ENCODE data around the gene FAM50A.

The FAM50A gene

GRCh38 chrX:154486052-154486395, 42.1 kb downstream of the FAM50A start:
- H3K4me3 ChIP-seq (ENCODE audit: low read depth, low read length), result peak overlapping the region; percentile 61
- DNase-seq (ENCODE audit: low read depth), result no peak
- no peak for TF ChIP-seq CTCF (conservative IDR thresholded peaks at IDR 0.05; ENCODE audit: low read depth, low read length)

GRCh38 chrX:154486396-154487207, 42.7 kb downstream of the FAM50A start, which contains the start of gene UBL4A:
Gene UBL4A (minus strand): TSS chrX:154486615. CDS start chrX:154486584, 31 bp downstream.
- DNase-seq (ENCODE audit: low read depth), result peak; percentile 38
- H3K4me3 ChIP-seq (ENCODE audit: low read depth, low read length), result peak within 1 kb of the TSS; percentile 61
- TF ChIP-seq CTCF (conservative IDR thresholded peaks at IDR 0.05; ENCODE audit: low read depth, low read length), result no peak

GRCh38 chrX:154487518-154488290, 43.8 kb downstream of the FAM50A start:
- TF ChIP-seq CTCF (conservative IDR thresholded peaks at IDR 0.05; ENCODE audit: low read depth, low read length), result no peak
- H3K4me3 ChIP-seq (ENCODE audit: low read depth, low read length), result no peak overlapping the region
- no peak for DNase-seq (ENCODE audit: low read depth)

- TF ChIP-seq CTCF (conservative IDR thresholded peaks at IDR 0.05; ENCODE audit: low read depth, low read length), result no peak
- no peak for DNase-seq (ENCODE audit: low read depth)
- H3K4me3 ChIP-seq (ENCODE audit: low read depth, low read length), result no peak overlapping the region
These were observed 44.6 kb downstream of the FAM50A start for GRCh38 chrX:154488336-154489075.

GRCh38 chrX:154489182-154489581, 45.2 kb downstream of the FAM50A start:
- H3K4me3 ChIP-seq (ENCODE audit: low read depth, low read length), result no peak overlapping the region
- DNase-seq (ENCODE audit: low read depth), result no peak
- no peak for TF ChIP-seq CTCF (conservative IDR thresholded peaks at IDR 0.05; ENCODE audit: low read depth, low read length)

- peak; percentile 38 for DNase-seq (ENCODE audit: low read depth)
- TF ChIP-seq CTCF (conservative IDR thresholded peaks at IDR 0.05; ENCODE audit: low read depth, low read length), result no peak
- H3K4me3 ChIP-seq (ENCODE audit: low read depth, low read length), result peak overlapping the region; percentile 61
These were observed 46.1 kb downstream of the FAM50A start for GRCh38 chrX:154490021-154490413.
